Kidney (tissue), 14 donors: ENCODE measurements around the gene IRGC. TPM values are rescaled to one million over a fixed set of nuclear protein-coding genes. Genes with fewer than 3 reads are reported as not detected.

ENCODE experiments used
- DNase-seq, 5 donors: peaks; one replicate each; pipeline ENCODE4 v3.0.0-alpha.2; 2013 to 2020
- FAIRE-seq: peaks from 2 replicates; lab custom pipeline; 2012; peaks lifted over from hg19 to GRCh38; lab: Jason Lieb, UNC
- H3K27ac ChIP-seq, 2 donors: one replicate each; pipeline ENCODE4 v1.7.0; 2013; ENCODE audit warnings: low read depth in 2 of 2, low read length in 2 of 2, inconsistent platforms in 1 of 2
- H3K27me3 ChIP-seq: one replicate; pipeline ENCODE4 v1.7.1; 2013; ENCODE audit warnings: low read length, inconsistent platforms; ENCODE audit not compliant: control insufficient read depth, insufficient read depth
- H3K36me3 ChIP-seq, 3 donors: one replicate each; pipeline versions ENCODE4 v1.7.0 to v1.7.1; 2013; ENCODE audit warnings: low read length in 3 of 3, control low read depth in 1 of 3, inconsistent platforms in 1 of 3; ENCODE audit not compliant: insufficient read depth in 3 of 3, control insufficient read depth in 2 of 3
- H3K4me1 ChIP-seq, 3 donors: one replicate each; pipeline versions ENCODE4 v1.7.0 to v1.7.1; 2013; ENCODE audit warnings: low read length in 3 of 3, inconsistent platforms in 1 of 3, low read depth in 1 of 3; ENCODE audit not compliant: control insufficient read depth in 2 of 3, insufficient read depth in 2 of 3
- H3K4me3 ChIP-seq, 3 donors: one replicate each; pipeline versions ENCODE4 v1.7.0 to v1.8.1; 2013; ENCODE audit warnings: low read length in 3 of 3, control low read depth in 1 of 3, inconsistent platforms in 1 of 3
- H3K9ac ChIP-seq, 3 donors: one replicate each; pipeline versions ENCODE4 v1.7.0 to v1.7.1; 2013; ENCODE audit warnings: low read length in 3 of 3, control low read depth in 1 of 3, inconsistent platforms in 1 of 3
- H3K9me3 ChIP-seq, 3 donors: one replicate each; pipeline versions ENCODE4 v1.7.0 to v1.7.1; 2013; ENCODE audit warnings: low read length in 3 of 3, control low read depth in 1 of 3, inconsistent platforms in 1 of 3; ENCODE audit not compliant: control insufficient read depth in 2 of 3, insufficient read depth in 1 of 3
- CTCF ChIP-seq: IDR thresholded peaks from 3 replicates; pipeline ENCODE4 v1.5.1; 2012; ENCODE audit warnings: mild to moderate bottlenecking, moderate library complexity, borderline replicate concordance; ENCODE audit not compliant: insufficient read depth; ENCODE audit errors: extremely low read depth
- intact Hi-C: fragments of 100-400 bp; cut with DNase I; formaldehyde crosslinking; loops from one replicate; pipeline ENCODE4 v1.11.1; 2022
- polyA plus RNA-seq: library from polyadenylated mRNA; stranded (reverse); fragments of 350-450 nt; fragmentation: Illumina TruSeq; extraction: RNeasy Lipid Tissue Mini Kit (QIAGEN cat#74804); gene quantifications from one replicate; pipeline ENCODE4 v1.2.3, GENCODE V29; 2014; ENCODE audit warnings: low read depth, low replicate concordance; ENCODE audit not compliant: insufficient read depth
- total RNA-seq: library from RNA; stranded (reverse); fragmentation: NEBNext Ultra II Directional; extraction: Animal tissue kit (Norgen Biotek cat#: 25700); gene quantifications from one replicate; pipeline ENCODE4 v1.2.1, GENCODE V29; 2021
- donor health status: control.
- donor health status: control.
- donor health status: control.
- donor health status: control.
- donor health status: control.
- donor health status: DM: yes; HTN: yes; CAD: no.
- donor health status: Normal renal cell carcinoma (clear cell type).

IRGC gene
- total and polyA plus RNA-seq, 2 donors from 2014 or later: not detected

GRCh38 chr19:43674183-43674582 is 41.7 kb upstream of the IRGC start:
- Histone ChIP-seq H3K4me3 (no peak overlapping the region), H3K27me3 (no peaks in the 10 kb centered on the region), H3K4me1 (peaks cover 0 to under 1% (median 0%) of the 10 kb centered on the region in 3 donors), H3K36me3 (no peaks in the 10 kb centered on the region), H3K9me3 (no peaks in the 10 kb centered on the region), H3K9ac (no peak overlapping the region), H3K27ac (no peak overlapping the region)
- FAIRE-seq (no peak), DNase-seq (no peak)
- intact Hi-C loops: no loop called here
- TF ChIP-seq CTCF: no peak

GRCh38 chr19:43674596-43674995 is 41.3 kb upstream of the IRGC start:
- H3K4me1 ChIP-seq: no peaks in the 10 kb centered on the region
- intact Hi-C loops: no loop called here
- DNase-seq: no peak

GRCh38 chr19:43675269-43675879 is 40.5 kb upstream of the IRGC start:
- TF ChIP-seq CTCF: no peak
- peak in 1 of 5 donors; percentile 89 for DNase-seq
- H3K27ac ChIP-seq: no peak overlapping the region
- intact Hi-C loops: no loop called here
- no peak overlapping the region for H3K9ac ChIP-seq
- H3K36me3 ChIP-seq: no peaks in the 10 kb centered on the region
- H3K4me1 ChIP-seq: no peaks in the 10 kb centered on the region
- no peaks in the 10 kb centered on the region for H3K9me3 ChIP-seq
- H3K27me3 ChIP-seq: no peaks in the 10 kb centered on the region
- no peak for FAIRE-seq
- no peak overlapping the region for H3K4me3 ChIP-seq

More at GRCh38 chr19:43674596-43674995, 41.3 kb upstream of the IRGC start:
- FAIRE-seq: no peak
- H3K27me3 ChIP-seq: no peaks in the 10 kb centered on the region
- no peak overlapping the region for H3K27ac ChIP-seq
- no peak overlapping the region for H3K9ac ChIP-seq
- H3K4me3 ChIP-seq: no peak overlapping the region
- no peak for TF ChIP-seq CTCF
- H3K36me3 ChIP-seq: no peaks in the 10 kb centered on the region
- H3K9me3 ChIP-seq: no peaks in the 10 kb centered on the region

GRCh38 chr19:43675906-43676305 is 40.0 kb upstream of the IRGC start:
- H3K9me3 ChIP-seq: no peaks in the 10 kb centered on the region

More at GRCh38 chr19:43675906-43676305, 40.0 kb upstream of the IRGC start:
- FAIRE-seq (no peak), DNase-seq (no peak)
- H3K27me3 ChIP-seq: no peaks in the 10 kb centered on the region
- no peaks in the 10 kb centered on the region for H3K4me1 ChIP-seq
- H3K36me3 ChIP-seq: no peaks in the 10 kb centered on the region
- no peak overlapping the region for H3K9ac ChIP-seq
- no peak overlapping the region for H3K27ac ChIP-seq
- H3K4me3 ChIP-seq: no peak overlapping the region
- intact Hi-C loops: no loop called here
- no peak for TF ChIP-seq CTCF
